AG04450 (cell line): ENCODE measurements around the gene PNPLA1. TPM values are rescaled to one million over a fixed set of nuclear protein-coding genes. Genes with fewer than 3 reads are reported as not detected.
A peak's percentile ranks its signal among the peaks of the same experiment; 100 is the strongest.

Experiments
- CTCF ChIA-PET: fragments of 300-600, 350-600 bp; formaldehyde crosslinking; extraction: SDS; loops from one replicate; lab custom pipeline; 2022; ENCODE audit warnings: antibody characterized with exemption, inconsistent platforms; lab: Charles Lee
- POLR2A ChIA-PET: fragments of 350-600 bp; formaldehyde crosslinking; extraction: SDS; loops from one replicate; lab custom pipeline; 2021; ENCODE audit warnings: antibody characterized with exemption, inconsistent platforms; lab: Yijun Ruan, JAX
- DNase-seq: peaks from one replicate; pipeline ENCODE4 v3.0.0-alpha.2; 2011; ENCODE audit warnings: low read depth, low spot score
- H3K27ac ChIP-seq: one replicate; pipeline ENCODE4 v1.5.1; 2012; ENCODE audit warnings: low read depth, low read length, control low read depth
- H3K27me3 ChIP-seq: one replicate; pipeline ENCODE4 v1.6.0; 2012; ENCODE audit warnings: low read length; ENCODE audit not compliant: control insufficient read depth, insufficient read depth
- H3K4me3 ChIP-seq: 2 replicates; pipeline ENCODE4 v1.5.1; 2011; ENCODE audit warnings: mild to moderate bottlenecking, low read depth, low read length, control low read depth
- H3K9me3 ChIP-seq: 2 replicates; pipeline ENCODE4 v1.5.1; 2012; ENCODE audit warnings: low read length; ENCODE audit not compliant: control insufficient read depth, insufficient read depth
- polyA plus RNA-seq: library from polyadenylated mRNA; depleted of rRNA; stranded (reverse); fragments of >200 nt; gene quantifications from 2 replicates; pipeline ENCODE4 v1.2.3, GENCODE V29; 2011
- TF ChIP-seq, protein P1 (sequence below): IDR thresholded peaks from 2 replicates; pipeline ENCODE4 v1.5.1; 2011; ENCODE audit warnings: low read depth, low read length, control low read depth, inconsistent platforms

PNPLA1 gene
- polyA plus RNA-seq, 1 experiment: not detected

DNA sequence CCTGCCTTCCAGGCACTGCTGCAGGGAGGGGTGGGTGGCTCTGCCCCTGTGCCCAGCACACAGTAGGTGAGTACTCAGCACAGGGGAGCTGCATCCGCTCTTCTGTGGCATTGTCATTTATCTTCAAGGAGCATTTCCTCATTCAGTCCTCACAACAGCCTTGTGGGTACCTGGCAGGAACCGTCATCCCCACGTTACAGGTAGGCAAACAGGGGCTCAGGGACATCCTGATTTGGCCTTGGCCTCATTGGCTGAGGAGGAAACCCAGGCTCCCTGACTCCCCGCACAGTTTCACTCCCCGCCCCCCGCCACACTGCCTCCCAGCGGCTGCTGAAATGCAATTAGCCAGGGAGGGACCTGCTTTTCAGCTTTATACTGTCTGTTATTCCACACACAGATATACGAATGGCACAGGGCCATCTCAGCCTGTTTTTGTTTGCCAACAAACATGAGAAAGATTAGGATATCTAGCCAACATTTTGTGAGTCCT is 24.2 kb upstream of the PNPLA1 start:
- CTCF ChIA-PET: interaction anchor here (0.8 kb wide), 1 partner anchor 687 kb away, joined by 3 read pairs; no protein-coding TSS in a partner anchor
- DNase-seq: no peak

DNA sequence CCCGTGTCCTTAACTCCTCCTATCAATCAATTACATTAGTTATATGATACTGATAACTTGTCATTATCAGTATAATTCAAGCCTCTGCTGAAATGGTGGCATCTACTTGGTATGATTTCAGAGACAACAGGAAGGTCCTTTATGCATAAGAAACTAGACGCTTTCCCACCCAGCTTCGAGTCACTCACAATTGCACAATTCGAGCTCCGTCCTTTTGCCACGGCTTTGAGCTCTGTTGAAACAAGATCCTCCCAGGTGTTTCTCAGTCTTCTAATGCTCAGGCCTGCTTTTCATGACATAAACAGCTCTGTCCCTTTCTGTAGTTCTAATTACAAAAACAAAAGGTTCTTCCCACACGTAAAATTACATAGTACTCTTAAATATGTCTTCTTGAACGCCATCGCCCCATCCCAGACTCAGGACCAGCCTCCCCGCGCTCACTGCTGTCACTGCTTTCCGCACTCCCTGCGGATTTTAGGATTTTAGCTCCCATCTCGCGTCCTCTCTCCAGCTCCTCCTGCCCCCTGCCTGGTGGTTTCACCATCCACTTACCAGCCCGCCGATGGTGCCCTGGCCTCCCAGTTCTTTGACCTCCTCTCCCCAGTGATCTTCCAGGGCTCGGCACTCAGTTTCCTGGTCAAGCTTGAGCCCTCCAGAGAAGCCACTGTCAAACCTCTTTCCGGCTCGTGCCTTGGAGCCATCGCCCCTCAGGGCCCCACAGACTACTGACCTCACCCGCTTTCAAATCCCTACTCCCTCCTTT is 23.2 kb upstream of the PNPLA1 start:
- H3K9me3 ChIP-seq: no peaks in the 10 kb centered on the region; the same call in 1 of the 2 replicates
- TF ChIP-seq, protein P1, sequence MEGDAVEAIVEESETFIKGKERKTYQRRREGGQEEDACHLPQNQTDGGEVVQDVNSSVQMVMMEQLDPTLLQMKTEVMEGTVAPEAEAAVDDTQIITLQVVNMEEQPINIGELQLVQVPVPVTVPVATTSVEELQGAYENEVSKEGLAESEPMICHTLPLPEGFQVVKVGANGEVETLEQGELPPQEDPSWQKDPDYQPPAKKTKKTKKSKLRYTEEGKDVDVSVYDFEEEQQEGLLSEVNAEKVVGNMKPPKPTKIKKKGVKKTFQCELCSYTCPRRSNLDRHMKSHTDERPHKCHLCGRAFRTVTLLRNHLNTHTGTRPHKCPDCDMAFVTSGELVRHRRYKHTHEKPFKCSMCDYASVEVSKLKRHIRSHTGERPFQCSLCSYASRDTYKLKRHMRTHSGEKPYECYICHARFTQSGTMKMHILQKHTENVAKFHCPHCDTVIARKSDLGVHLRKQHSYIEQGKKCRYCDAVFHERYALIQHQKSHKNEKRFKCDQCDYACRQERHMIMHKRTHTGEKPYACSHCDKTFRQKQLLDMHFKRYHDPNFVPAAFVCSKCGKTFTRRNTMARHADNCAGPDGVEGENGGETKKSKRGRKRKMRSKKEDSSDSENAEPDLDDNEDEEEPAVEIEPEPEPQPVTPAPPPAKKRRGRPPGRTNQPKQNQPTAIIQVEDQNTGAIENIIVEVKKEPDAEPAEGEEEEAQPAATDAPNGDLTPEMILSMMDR: no peak
- ChIA-PET CTCF (interaction anchor here (0.9 kb wide), 1 partner anchor 94 kb away, joined by 3 read pairs; no protein-coding TSS in a partner anchor), POLR2A (no interaction called here)
- H3K27me3 ChIP-seq: no peaks in the 10 kb centered on the region
- no peak overlapping the region for H3K4me3 ChIP-seq
- H3K27ac ChIP-seq: no peak overlapping the region
- no peak for DNase-seq

More for the DNA sequence above, 24.2 kb upstream of the PNPLA1 start:
- Histone ChIP-seq H3K4me3 (no peak overlapping the region), H3K27ac (no peak overlapping the region), H3K9me3 (no peaks in the 10 kb centered on the region; the same call in 1 of the 2 replicates), H3K27me3 (no peaks in the 10 kb centered on the region)
- TF ChIP-seq, protein P1: peak; percentile 9; the same call in 1 of the 2 replicates
- POLR2A ChIA-PET: interaction anchor here (0.7 kb wide), 1 partner anchor 214 kb away, joined by 3 read pairs; no protein-coding TSS in a partner anchor

DNA sequence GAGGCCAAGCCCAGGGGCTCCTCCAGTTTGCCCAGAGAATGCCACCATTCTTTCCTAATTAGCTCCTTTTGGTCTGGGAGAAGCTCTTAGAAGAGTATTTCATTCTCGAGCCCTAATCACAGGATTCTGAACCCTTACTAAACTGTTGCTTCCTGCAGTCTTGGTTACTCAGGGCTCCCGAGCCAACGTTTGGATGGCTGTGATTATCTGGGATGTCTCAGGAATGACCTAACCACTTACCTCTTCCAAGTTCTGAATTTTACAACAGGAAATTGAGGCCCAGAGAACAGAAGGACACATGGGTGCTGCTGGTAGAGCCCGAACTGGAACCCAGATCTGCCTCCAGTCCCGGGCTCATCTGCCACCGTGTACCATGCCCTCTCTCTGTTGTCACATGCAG is 22.2 kb upstream of the PNPLA1 start:
- H3K27me3 ChIP-seq: no peaks in the 10 kb centered on the region
- no peaks in the 10 kb centered on the region; the same call in 1 of the 2 replicates for H3K9me3 ChIP-seq
- ChIA-PET POLR2A (no interaction called here), CTCF (no interaction called here)
- peak overlapping the region; percentile 11 for H3K27ac ChIP-seq
- TF ChIP-seq, protein P1: no peak
- DNase-seq: no peak
- no peak overlapping the region for H3K4me3 ChIP-seq

DNA sequence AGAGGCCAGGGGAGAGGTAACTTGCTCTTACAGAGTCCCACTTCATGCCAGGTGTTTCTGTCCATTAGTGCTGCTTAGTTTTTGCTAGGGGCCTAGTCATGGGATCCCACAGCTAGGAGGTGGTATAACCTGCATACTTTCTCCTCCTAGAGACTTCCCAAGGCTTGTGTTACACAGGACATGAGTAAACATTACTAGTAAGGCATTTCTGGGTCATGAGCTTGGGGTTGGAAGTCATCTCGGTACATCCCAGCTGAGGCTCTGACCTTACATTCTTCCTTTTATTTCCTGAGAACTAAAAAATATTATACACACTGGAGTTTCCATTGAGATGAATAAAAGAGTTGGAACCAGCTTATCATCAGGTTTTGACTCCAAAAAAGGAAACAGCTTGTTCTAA is 20.9 kb upstream of the PNPLA1 start:
- H3K4me3 ChIP-seq: no peak overlapping the region
- ChIA-PET CTCF (interaction anchor here (0.7 to 1.2 kb wide), 3 partner anchors 19 to 153 kb away, joined by 3 read pairs; no protein-coding TSS in a partner anchor), POLR2A (no interaction called here)
- no peaks in the 10 kb centered on the region; the same call in 1 of the 2 replicates for H3K9me3 ChIP-seq
- peak overlapping the region; percentile 57 for H3K27ac ChIP-seq
- TF ChIP-seq, protein P1: no peak; the same call in 1 of the 2 replicates
- DNase-seq: peak; percentile 16
- no peaks in the 10 kb centered on the region for H3K27me3 ChIP-seq

DNA sequence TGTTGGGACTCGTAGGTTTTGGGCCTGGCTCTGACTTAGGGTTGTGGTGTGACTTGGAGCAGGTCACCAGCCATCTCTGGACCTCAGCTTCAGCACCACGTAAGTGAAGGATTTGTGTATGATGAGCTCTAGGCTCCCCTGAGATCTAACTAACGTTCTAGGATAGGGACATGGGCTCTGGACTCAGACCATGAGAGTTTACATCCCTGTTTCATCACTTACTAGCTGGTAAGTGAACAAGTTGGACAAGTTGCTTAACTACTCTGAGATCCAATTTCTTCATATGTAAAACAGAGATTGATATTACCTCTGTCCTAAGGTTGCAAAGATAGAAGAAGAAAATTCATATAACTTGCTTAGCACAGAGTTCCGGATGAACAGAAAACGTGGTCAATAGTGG is 20.3 kb upstream of the PNPLA1 start:
- DNase-seq: no peak

More for the DNA sequence above, 20.3 kb upstream of the PNPLA1 start:
- CTCF ChIA-PET: interaction anchor here (1.1 to 1.2 kb wide), 2 partner anchors 91 to 154 kb away, joined by 3 read pairs; no protein-coding TSS in a partner anchor
- Histone ChIP-seq H3K9me3 (no peaks in the 10 kb centered on the region; the same call in 1 of the 2 replicates), H3K4me3 (no peak overlapping the region), H3K27ac (peak overlapping the region; percentile 39), H3K27me3 (no peaks in the 10 kb centered on the region)
- TF ChIP-seq, protein P1: no peak
- POLR2A ChIA-PET: no interaction called here
